ENCODE measurements around the gene TCN2. TPM values are rescaled to one million over a fixed set of nuclear protein-coding genes. Genes with fewer than 3 reads are reported as not detected.
A peak's percentile ranks its signal among the peaks of the same experiment; 100 is the strongest.

Gene TCN2
- total and polyA plus RNA-seq, 4 donors, result 6.3 to 31.3 (median 24.6) TPM

DNA sequence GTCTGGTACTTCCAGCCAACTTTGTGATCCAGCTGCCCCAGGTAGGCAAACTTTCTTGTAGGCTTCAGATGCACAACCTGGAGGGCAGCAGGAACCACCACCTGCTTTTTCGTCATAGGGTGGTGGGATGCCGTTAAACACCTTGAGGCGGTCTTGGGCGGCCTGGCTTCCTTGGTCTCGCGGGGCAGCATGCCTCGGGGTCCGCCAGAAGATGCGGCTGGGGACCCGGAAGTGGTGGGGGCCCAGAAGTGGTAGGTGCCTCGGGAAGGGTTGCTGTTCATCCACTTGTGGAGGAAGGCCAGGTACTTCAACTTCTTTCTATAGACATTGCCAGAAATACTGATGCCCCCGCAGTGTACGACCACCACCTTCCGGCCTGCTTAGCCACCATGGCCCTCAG is 47.4 kb downstream of the TCN2 start:
- Histone ChIP-seq H3K9me3 (ENCODE audit: control insufficient read depth, low read length) (no peaks in the 10 kb centered on the region), H3K36me3 (ENCODE audit: control insufficient read depth in 1 of 2, insufficient read depth in 2 of 2, low read length in 1 of 2) (no peaks in the 10 kb centered on the region), H3K27me3 (ENCODE audit: control insufficient read depth in 1 of 2, insufficient read depth in 2 of 2, low read length in 1 of 2) (no peaks in the 10 kb centered on the region), H3K27ac (ENCODE audit: low read depth in 1 of 2, low read length in 2 of 2) (no peak overlapping the region), H3K4me3 (ENCODE audit: low read length in 2 of 2) (no peak overlapping the region), H3K4me1 (ENCODE audit: control insufficient read depth in 1 of 2, insufficient read depth in 2 of 2, low read length in 2 of 2) (no peaks in the 10 kb centered on the region)
- 97% methylated on average over 14 of the region's 14 CpGs for WGBS, 2 donors
- intact Hi-C loops (cut with DNase I), result no loop called here
- no peak for DNase-seq
- no peak for ATAC-seq (ENCODE audit: low FRiP score)

DNA sequence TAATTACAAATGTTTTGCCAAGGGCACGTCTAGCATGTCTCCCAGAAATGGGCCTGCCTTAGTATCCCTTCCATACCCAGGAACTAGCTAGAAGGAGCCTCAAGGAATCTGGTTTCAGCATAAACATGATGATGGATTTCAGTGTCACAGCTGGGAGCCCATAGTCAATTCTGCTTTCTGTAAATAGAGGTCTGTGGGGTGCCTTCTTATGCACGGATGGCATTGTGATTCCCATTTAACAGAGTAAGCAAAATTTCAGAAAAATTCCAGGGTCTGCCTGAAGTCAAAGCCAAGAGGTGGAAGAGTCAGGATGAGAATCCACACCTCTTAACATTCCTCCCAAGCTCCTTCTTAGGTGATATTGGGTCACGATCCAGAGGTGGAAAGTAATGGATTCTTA is 48.6 kb downstream of the TCN2 start:
- H3K27ac ChIP-seq (ENCODE audit: low read depth in 1 of 2, low read length in 2 of 2), result no peak overlapping the region
- DNase-seq, result no peak
- no peaks in the 10 kb centered on the region for H3K4me1 ChIP-seq (ENCODE audit: control insufficient read depth in 1 of 2, insufficient read depth in 2 of 2, low read length in 2 of 2)
- H3K9me3 ChIP-seq (ENCODE audit: control insufficient read depth, low read length), result no peaks in the 10 kb centered on the region
- no peaks in the 10 kb centered on the region for H3K27me3 ChIP-seq (ENCODE audit: control insufficient read depth in 1 of 2, insufficient read depth in 2 of 2, low read length in 1 of 2)
- no peak for ATAC-seq (ENCODE audit: low FRiP score)
- no peak overlapping the region for H3K4me3 ChIP-seq (ENCODE audit: low read length in 2 of 2)
- WGBS, 2 donors, result 68 to 73% methylated on average over 3 of the region's 3 CpGs
- H3K36me3 ChIP-seq (ENCODE audit: control insufficient read depth in 1 of 2, insufficient read depth in 2 of 2, low read length in 1 of 2), result no peaks in the 10 kb centered on the region
- intact Hi-C loops (cut with DNase I), result no loop called here

GRCh38 chr22:30662040-30662439 is 55.1 kb downstream of the TCN2 start:
- no peaks in the 10 kb centered on the region for H3K27me3 ChIP-seq (ENCODE audit: control insufficient read depth in 1 of 2, insufficient read depth in 2 of 2, low read length in 1 of 2)
- DNase-seq, result no peak
- no peak for ATAC-seq (ENCODE audit: low FRiP score)
- H3K36me3 ChIP-seq (ENCODE audit: control insufficient read depth in 1 of 2, insufficient read depth in 2 of 2, low read length in 1 of 2), result peaks cover 0 to 2% of the 10 kb centered on the region in 2 donors
- H3K4me1 ChIP-seq (ENCODE audit: control insufficient read depth in 1 of 2, insufficient read depth in 2 of 2, low read length in 2 of 2), result no peaks in the 10 kb centered on the region
- no peak overlapping the region for H3K4me3 ChIP-seq (ENCODE audit: low read length in 2 of 2)
- no peaks in the 10 kb centered on the region for H3K9me3 ChIP-seq (ENCODE audit: control insufficient read depth, low read length)
- intact Hi-C loops (cut with DNase I), result no loop called here
- 96 to 98% methylated on average over 4 of the region's 4 CpGs for WGBS, 2 donors
- H3K27ac ChIP-seq (ENCODE audit: low read depth in 1 of 2, low read length in 2 of 2), result no peak overlapping the region

DNA sequence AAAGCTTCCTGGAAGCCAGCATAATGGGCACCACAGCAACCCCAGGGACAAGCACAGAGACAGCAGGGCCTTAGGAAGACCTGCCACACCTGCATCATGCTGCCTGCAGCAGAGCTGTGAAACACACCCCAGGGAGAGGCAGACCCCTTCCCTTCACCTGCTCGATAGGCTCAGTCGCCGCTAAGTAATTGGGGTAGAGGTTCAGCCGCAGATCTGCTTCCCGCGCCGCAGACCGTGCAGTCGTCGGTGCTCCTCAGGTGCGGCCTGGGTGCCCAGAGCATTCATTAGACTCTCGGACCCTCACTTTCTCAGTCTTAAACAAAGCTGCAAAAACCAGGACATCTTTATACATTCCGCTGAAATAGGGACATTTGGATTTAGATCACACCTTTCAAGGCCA is 57.8 kb downstream of the TCN2 start:
- H3K4me3 ChIP-seq (ENCODE audit: low read length in 2 of 2), result no peak overlapping the region
- peaks cover 0 to 2% of the 10 kb centered on the region in 2 donors for H3K36me3 ChIP-seq (ENCODE audit: control insufficient read depth in 1 of 2, insufficient read depth in 2 of 2, low read length in 1 of 2)
- no peaks in the 10 kb centered on the region for H3K9me3 ChIP-seq (ENCODE audit: control insufficient read depth, low read length)
- no peaks in the 10 kb centered on the region for H3K27me3 ChIP-seq (ENCODE audit: control insufficient read depth in 1 of 2, insufficient read depth in 2 of 2, low read length in 1 of 2)
- intact Hi-C loops (cut with DNase I), result no loop called here
- DNase-seq (no peak), ATAC-seq (ENCODE audit: low FRiP score) (no peak)
- no peaks in the 10 kb centered on the region for H3K4me1 ChIP-seq (ENCODE audit: control insufficient read depth in 1 of 2, insufficient read depth in 2 of 2, low read length in 2 of 2)
- 98% methylated on average over 13 of the region's 13 CpGs for WGBS, 2 donors
- H3K27ac ChIP-seq (ENCODE audit: low read depth in 1 of 2, low read length in 2 of 2), result no peak overlapping the region

DNA sequence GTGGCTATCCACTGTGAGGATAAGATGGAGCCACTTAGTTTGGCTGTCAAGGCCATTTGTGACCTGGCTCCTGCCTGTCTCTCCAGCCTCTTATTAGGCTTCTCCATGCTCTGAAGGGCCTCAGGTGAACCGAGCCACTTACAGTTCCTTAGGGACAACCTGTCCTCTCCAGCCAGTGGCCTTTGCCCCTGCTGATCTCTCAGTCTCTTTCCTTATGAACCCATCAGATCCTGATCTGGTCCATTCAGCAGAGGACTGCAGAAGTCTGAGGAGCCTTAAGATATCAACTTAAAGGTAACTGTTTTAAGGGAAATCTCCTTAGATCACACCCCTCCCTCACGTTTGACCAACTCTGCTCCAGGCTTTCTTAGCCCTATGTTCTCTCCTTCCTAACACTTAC is 58.3 kb downstream of the TCN2 start:
- H3K9me3 ChIP-seq (ENCODE audit: control insufficient read depth, low read length), result no peaks in the 10 kb centered on the region
- 81 to 85% methylated on average over 2 of the region's 2 CpGs for WGBS, 2 donors
- no peak for ATAC-seq (ENCODE audit: low FRiP score)
- intact Hi-C loops (cut with DNase I), result no loop called here
- H3K36me3 ChIP-seq (ENCODE audit: control insufficient read depth in 1 of 2, insufficient read depth in 2 of 2, low read length in 1 of 2), result peaks cover 0 to 2% of the 10 kb centered on the region in 2 donors
- H3K4me3 ChIP-seq (ENCODE audit: low read length in 2 of 2), result no peak overlapping the region
- no peak for DNase-seq
- H3K4me1 ChIP-seq (ENCODE audit: control insufficient read depth in 1 of 2, insufficient read depth in 2 of 2, low read length in 2 of 2), result no peaks in the 10 kb centered on the region
- no peak overlapping the region for H3K27ac ChIP-seq (ENCODE audit: low read depth in 1 of 2, low read length in 2 of 2)
- no peaks in the 10 kb centered on the region for H3K27me3 ChIP-seq (ENCODE audit: control insufficient read depth in 1 of 2, insufficient read depth in 2 of 2, low read length in 1 of 2)

GRCh38 chr22:30665786-30666185 is 58.8 kb downstream of the TCN2 start:
- DNase-seq (no peak), ATAC-seq (ENCODE audit: low FRiP score) (no peak)
- Histone ChIP-seq H3K36me3 (ENCODE audit: control insufficient read depth in 1 of 2, insufficient read depth in 2 of 2, low read length in 1 of 2) (peaks cover 0 to 2% of the 10 kb centered on the region in 2 donors), H3K4me1 (ENCODE audit: control insufficient read depth in 1 of 2, insufficient read depth in 2 of 2, low read length in 2 of 2) (no peaks in the 10 kb centered on the region), H3K4me3 (ENCODE audit: low read length in 2 of 2) (no peak overlapping the region), H3K27me3 (ENCODE audit: control insufficient read depth in 1 of 2, insufficient read depth in 2 of 2, low read length in 1 of 2) (no peaks in the 10 kb centered on the region), H3K9me3 (ENCODE audit: control insufficient read depth, low read length) (no peaks in the 10 kb centered on the region), H3K27ac (ENCODE audit: low read depth in 1 of 2, low read length in 2 of 2) (no peak overlapping the region)
- intact Hi-C loops (cut with DNase I), result no loop called here
- WGBS, 2 donors, result 90 to 95% methylated on average over 4 of the region's 4 CpGs

GRCh38 chr22:30667107-30667493 is 60.1 kb downstream of the TCN2 start:
- peaks cover 0 to 2% of the 10 kb centered on the region in 2 donors for H3K36me3 ChIP-seq (ENCODE audit: control insufficient read depth in 1 of 2, insufficient read depth in 2 of 2, low read length in 1 of 2)
- no peaks in the 10 kb centered on the region for H3K4me1 ChIP-seq (ENCODE audit: control insufficient read depth in 1 of 2, insufficient read depth in 2 of 2, low read length in 2 of 2)
- peak overlapping the region; percentile 54 to 55 for H3K4me3 ChIP-seq (ENCODE audit: low read length in 2 of 2)
- intact Hi-C loops (cut with DNase I), result loop anchor here in 1 of 2 donors (1.0 kb wide), 1 partner anchor 32 kb away; the partner anchor contains the start of gene SLC35E4
- H3K9me3 ChIP-seq (ENCODE audit: control insufficient read depth, low read length), result no peaks in the 10 kb centered on the region
- H3K27ac ChIP-seq (ENCODE audit: low read depth in 1 of 2, low read length in 2 of 2), result no peak overlapping the region
- no peaks in the 10 kb centered on the region for H3K27me3 ChIP-seq (ENCODE audit: control insufficient read depth in 1 of 2, insufficient read depth in 2 of 2, low read length in 1 of 2)
- WGBS, 2 donors, result 0 to 1% methylated on average over 18 of the region's 18 CpGs
- DNase-seq (no peak), ATAC-seq (ENCODE audit: low FRiP score) (peak; percentile 10)

- Histone ChIP-seq H3K4me1 (ENCODE audit: control insufficient read depth in 1 of 2, insufficient read depth in 2 of 2, low read length in 2 of 2) (no peaks in the 10 kb centered on the region), H3K27ac (ENCODE audit: low read depth in 1 of 2, low read length in 2 of 2) (no peak within 1 kb of the TSS), H3K9me3 (ENCODE audit: control insufficient read depth, low read length) (no peaks in the 10 kb centered on the region), H3K36me3 (ENCODE audit: control insufficient read depth in 1 of 2, insufficient read depth in 2 of 2, low read length in 1 of 2) (no peaks in the 10 kb centered on the region), H3K27me3 (ENCODE audit: control insufficient read depth in 1 of 2, insufficient read depth in 2 of 2, low read length in 1 of 2) (no peaks in the 10 kb centered on the region), H3K4me3 (ENCODE audit: low read length in 2 of 2) (peak within 1 kb of the TSS; percentile 54 to 55)
- intact Hi-C loops (cut with DNase I), result loop anchor here in 1 of 2 donors (1.0 kb wide), 1 partner anchor 32 kb away; the partner anchor contains the start of gene SLC35E4
- peak; percentile 94 to 98 for DNase-seq
- peak; percentile 98 for ATAC-seq (ENCODE audit: low FRiP score)
- WGBS, 2 donors, result 1% methylated on average over 77 of the region's 77 CpGs
Observed at GRCh38 chr22:30667494-30668385, 60.8 kb downstream of the TCN2 start, which contains the start of gene DUSP18. DUSP18 (minus strand) TSS chr22:30667875; CDS start chr22:30664003, 3,872 bp downstream.

DNA sequence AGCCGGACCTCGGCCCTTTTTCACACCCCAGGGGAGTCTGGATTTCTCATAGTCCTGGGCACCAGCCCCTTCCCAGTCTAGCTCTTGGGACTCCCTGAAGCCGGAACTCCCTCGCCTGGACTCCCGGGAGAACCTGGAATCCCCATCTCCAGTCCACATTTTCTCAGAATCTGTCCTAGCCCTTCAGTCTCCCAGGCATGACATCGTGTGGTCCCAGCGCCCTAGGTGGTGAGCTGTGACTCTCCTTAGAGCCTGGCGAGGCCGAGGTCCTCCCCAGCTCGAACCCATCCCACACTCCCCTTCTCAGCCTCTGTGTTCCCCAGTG is 61.4 kb downstream of the TCN2 start:
- ATAC-seq (ENCODE audit: low FRiP score) (no peak), DNase-seq (no peak)
- H3K4me3 ChIP-seq (ENCODE audit: low read length in 2 of 2), result no peak overlapping the region
- no peaks in the 10 kb centered on the region for H3K4me1 ChIP-seq (ENCODE audit: control insufficient read depth in 1 of 2, insufficient read depth in 2 of 2, low read length in 2 of 2)
- no peaks in the 10 kb centered on the region for H3K9me3 ChIP-seq (ENCODE audit: control insufficient read depth, low read length)
- intact Hi-C loops (cut with DNase I), result no loop called here
- H3K27me3 ChIP-seq (ENCODE audit: control insufficient read depth in 1 of 2, insufficient read depth in 2 of 2, low read length in 1 of 2), result no peaks in the 10 kb centered on the region
- 18 to 31% methylated on average over 10 of the region's 10 CpGs for WGBS, 2 donors
- H3K27ac ChIP-seq (ENCODE audit: low read depth in 1 of 2, low read length in 2 of 2), result no peak overlapping the region
- H3K36me3 ChIP-seq (ENCODE audit: control insufficient read depth in 1 of 2, insufficient read depth in 2 of 2, low read length in 1 of 2), result no peaks in the 10 kb centered on the region
